Thyroid gland (tissue), 4 donors: Measurements from ENCODE around the gene ARF6.

Experiments
- POLR2A ChIP-seq, 2 donors: fragments of 450-650 bp; IDR thresholded peaks; one replicate each; pipeline ENCODE4 v1.6.1; 2017; ENCODE audit warnings: antibody characterized with exemption in 2 of 2, mild to moderate bottlenecking in 2 of 2, moderate library complexity in 1 of 2
- TF ChIP-seq, protein P1 (sequence below), 6 experiments: fragments of 200-600 bp in 3 of 6; fragments of 450-650 bp in 3 of 6; sonication (generic) in 3 of 6; IDR thresholded peaks; one replicate each; pipeline ENCODE4 v1.5.1; 2016 to 2019; ENCODE audit warnings: antibody characterized with exemption in 6 of 6, mild to moderate bottlenecking in 2 of 6, inconsistent platforms in 1 of 6, moderate library complexity in 1 of 6

DNA sequence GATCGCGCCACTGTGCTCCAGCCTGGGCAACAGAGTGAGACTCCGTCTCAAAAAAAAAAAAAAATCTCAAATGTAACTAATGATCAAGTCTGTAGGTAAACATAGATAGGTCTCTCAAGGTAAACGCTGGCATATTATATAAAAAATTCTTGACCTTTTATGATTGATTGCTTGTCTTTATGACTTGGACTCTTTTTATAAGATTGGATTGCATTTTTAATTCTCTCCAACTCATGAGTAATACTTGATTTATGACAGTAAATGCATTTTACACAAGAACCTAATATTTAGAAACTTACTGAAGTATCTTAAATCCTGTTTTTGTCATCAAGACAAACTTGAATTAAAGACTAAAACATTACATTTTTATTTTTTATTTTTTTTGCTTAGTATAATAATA lies 16.1 kb downstream of the ARF6 start:
- TF ChIP-seq, protein P1, sequence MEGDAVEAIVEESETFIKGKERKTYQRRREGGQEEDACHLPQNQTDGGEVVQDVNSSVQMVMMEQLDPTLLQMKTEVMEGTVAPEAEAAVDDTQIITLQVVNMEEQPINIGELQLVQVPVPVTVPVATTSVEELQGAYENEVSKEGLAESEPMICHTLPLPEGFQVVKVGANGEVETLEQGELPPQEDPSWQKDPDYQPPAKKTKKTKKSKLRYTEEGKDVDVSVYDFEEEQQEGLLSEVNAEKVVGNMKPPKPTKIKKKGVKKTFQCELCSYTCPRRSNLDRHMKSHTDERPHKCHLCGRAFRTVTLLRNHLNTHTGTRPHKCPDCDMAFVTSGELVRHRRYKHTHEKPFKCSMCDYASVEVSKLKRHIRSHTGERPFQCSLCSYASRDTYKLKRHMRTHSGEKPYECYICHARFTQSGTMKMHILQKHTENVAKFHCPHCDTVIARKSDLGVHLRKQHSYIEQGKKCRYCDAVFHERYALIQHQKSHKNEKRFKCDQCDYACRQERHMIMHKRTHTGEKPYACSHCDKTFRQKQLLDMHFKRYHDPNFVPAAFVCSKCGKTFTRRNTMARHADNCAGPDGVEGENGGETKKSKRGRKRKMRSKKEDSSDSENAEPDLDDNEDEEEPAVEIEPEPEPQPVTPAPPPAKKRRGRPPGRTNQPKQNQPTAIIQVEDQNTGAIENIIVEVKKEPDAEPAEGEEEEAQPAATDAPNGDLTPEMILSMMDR (IDR thresholded peaks at IDR 0.05), result no peak
- TF ChIP-seq POLR2A (IDR thresholded peaks at IDR 0.05), result no peak
